ENCODE data around the gene SLC6A18.

The SLC6A18 gene

DNA sequence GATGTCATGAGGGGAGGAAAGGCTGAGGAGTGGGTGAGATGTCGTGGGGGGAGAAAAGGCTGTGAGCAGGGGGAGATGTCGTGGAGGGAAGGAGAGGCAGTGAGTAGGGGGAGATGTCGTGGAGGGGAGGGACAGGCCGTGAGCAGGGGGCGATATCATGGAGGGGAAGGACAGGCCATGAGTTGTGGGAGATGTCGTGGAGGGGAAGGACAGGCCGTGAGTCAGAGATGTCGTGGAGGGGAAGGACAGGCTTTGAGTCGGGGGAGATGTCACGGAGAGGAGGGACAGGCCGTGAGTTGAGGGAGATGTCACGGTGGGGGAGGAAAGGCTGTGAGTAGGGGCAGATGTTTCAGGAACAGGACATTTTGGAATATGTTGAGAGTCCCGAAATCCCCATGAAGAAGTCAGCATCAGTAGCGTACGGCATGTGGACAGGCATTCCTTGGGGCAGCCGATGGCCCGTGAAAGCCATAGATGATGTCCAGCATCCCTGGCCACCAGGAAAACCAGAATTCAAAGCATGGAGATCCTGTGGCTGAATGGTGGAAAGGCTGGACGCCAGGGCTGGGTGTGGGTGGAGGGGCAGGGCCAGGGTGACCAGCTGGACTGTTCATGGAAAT, 32.1 kb upstream of the SLC6A18 start:
- in situ Hi-C loops (cut with HindIII; ENCODE audit: low pct_unique_long_range_greater_than_20kb, low sequenced_read_pairs), result no loop called here
- DNase-seq (ENCODE audit: low read depth in 1 of 2, low spot score in 1 of 2), result no peak
- no peak for TF ChIP-seq JUND (IDR thresholded peaks at IDR 0.05; ENCODE audit: low read depth)

- in situ Hi-C loops (cut with HindIII; ENCODE audit: low pct_unique_long_range_greater_than_20kb, low sequenced_read_pairs), result no loop called here
- TF ChIP-seq JUND (IDR thresholded peaks at IDR 0.05; ENCODE audit: low read depth), result no peak
- DNase-seq (ENCODE audit: low read depth in 1 of 2, low spot score in 1 of 2), result no peak
Measured at GRCh38 chr5:1193591-1193985, 31.6 kb upstream of the SLC6A18 start.

DNA sequence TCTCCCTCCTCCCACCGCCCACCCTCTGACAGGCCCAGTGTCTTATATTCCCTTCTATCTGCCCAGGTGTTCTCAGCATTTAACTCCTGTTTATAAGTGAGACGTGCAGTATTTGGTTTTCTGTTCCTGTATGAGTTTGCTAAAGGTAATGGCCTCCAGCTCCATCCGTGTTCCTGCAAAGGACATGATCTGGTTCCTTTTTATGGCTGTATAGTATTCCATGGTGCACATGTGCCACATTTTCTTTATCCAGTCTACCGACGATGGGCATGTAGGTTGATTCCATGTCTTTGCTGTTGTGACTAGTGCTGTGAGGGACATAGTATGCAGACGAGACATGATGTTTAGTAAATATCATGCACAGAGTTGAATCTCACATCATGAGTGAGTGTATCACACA, 30.8 kb upstream of the SLC6A18 start:
- no peak for TF ChIP-seq JUND (IDR thresholded peaks at IDR 0.05; ENCODE audit: low read depth)
- DNase-seq (ENCODE audit: low read depth in 1 of 2, low spot score in 1 of 2), result no peak
- in situ Hi-C loops (cut with HindIII; ENCODE audit: low pct_unique_long_range_greater_than_20kb, low sequenced_read_pairs), result no loop called here

- in situ Hi-C loops (cut with HindIII; ENCODE audit: low pct_unique_long_range_greater_than_20kb, low sequenced_read_pairs), result no loop called here
- DNase-seq (ENCODE audit: low read depth in 1 of 2, low spot score in 1 of 2), result no peak
- TF ChIP-seq JUND (IDR thresholded peaks at IDR 0.05; ENCODE audit: low read depth), result no peak
Measured at GRCh38 chr5:1195439-1195838, 29.7 kb upstream of the SLC6A18 start.

GRCh38 chr5:1195916-1196315, 29.3 kb upstream of the SLC6A18 start:
- in situ Hi-C loops (cut with HindIII; ENCODE audit: low pct_unique_long_range_greater_than_20kb, low sequenced_read_pairs), result no loop called here
- DNase-seq (ENCODE audit: low read depth in 1 of 2, low spot score in 1 of 2), result no peak
- no peak for TF ChIP-seq JUND (IDR thresholded peaks at IDR 0.05; ENCODE audit: low read depth)

GRCh38 chr5:1196562-1196961, 28.6 kb upstream of the SLC6A18 start:
- TF ChIP-seq JUND (IDR thresholded peaks at IDR 0.05; ENCODE audit: low read depth), result no peak
- no peak for DNase-seq (ENCODE audit: low read depth in 1 of 2, low spot score in 1 of 2)
- in situ Hi-C loops (cut with HindIII; ENCODE audit: low pct_unique_long_range_greater_than_20kb, low sequenced_read_pairs), result no loop called here

GRCh38 chr5:1197876-1198666, 27.1 kb upstream of the SLC6A18 start:
- DNase-seq (ENCODE audit: low read depth in 1 of 2, low spot score in 1 of 2), result no peak
- in situ Hi-C loops (cut with HindIII; ENCODE audit: low pct_unique_long_range_greater_than_20kb, low sequenced_read_pairs), result no loop called here
- no peak for TF ChIP-seq JUND (IDR thresholded peaks at IDR 0.05; ENCODE audit: low read depth)

DNA sequence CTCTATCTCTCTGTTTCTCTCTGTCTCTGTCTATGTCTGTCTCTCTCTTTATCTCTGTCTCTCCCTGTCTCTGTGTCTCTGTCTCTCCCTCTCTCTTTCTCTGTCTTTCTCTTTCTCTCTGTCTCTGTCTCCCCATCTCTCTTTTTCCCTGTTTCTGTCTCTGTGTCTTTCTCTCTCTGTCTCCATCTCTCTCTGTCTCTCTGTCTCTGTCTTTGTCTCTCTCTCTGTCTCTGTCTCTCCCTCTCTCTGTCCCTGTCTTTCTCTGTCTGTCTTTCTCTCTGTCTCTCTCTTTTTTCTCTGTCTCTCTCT, 25.9 kb upstream of the SLC6A18 start:
- in situ Hi-C loops (cut with HindIII; ENCODE audit: low pct_unique_long_range_greater_than_20kb, low sequenced_read_pairs), result no loop called here
- DNase-seq (ENCODE audit: low read depth in 1 of 2, low spot score in 1 of 2), result no peak
- no peak for TF ChIP-seq JUND (IDR thresholded peaks at IDR 0.05; ENCODE audit: low read depth)

DNA sequence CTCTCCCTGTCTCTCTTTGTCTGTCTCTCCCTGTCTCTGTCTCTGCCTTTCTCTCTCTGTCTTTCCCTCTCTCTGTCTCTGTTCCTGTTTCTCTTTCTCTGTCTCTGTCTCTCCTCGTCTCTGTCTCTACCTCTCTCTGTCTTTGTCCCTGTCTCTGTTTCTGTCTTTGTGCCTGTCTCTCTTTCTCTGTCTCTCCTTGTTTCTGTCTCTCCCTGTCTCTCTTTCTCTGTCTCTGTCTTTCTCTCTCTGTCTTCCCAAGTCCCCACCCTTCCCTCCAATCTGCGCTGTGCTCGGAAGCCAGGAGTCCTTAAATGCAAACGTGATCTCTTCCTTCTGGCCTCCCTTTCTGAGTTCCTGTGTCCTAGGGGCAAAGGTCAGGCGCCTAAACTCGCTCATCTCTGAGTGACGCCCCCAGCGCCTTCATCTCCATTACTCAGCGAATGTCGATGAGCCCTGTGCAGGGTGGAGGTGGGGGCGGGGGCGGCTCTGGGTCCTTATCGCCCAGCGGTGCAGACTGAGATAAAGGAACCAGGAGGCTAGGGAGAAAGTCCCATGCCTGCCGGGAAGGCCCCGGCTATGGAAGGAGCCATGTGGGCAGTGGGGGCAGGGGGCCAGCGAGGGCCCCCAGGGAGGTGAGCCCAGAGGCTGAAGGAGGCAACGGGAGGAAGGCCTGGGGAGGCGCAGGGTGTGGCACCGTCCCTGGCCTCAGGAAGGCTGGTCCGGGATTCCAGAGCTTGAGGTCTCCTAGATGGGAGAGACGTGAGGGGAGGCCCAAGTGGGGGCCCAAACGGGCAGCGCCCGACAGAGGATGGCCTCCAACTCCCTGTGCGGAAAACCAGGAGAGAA, 25.3 kb upstream of the SLC6A18 start:
- no peak for TF ChIP-seq JUND (IDR thresholded peaks at IDR 0.05; ENCODE audit: low read depth)
- in situ Hi-C loops (cut with HindIII; ENCODE audit: low pct_unique_long_range_greater_than_20kb, low sequenced_read_pairs), result no loop called here
- DNase-seq (ENCODE audit: low read depth in 1 of 2, low spot score in 1 of 2), result no peak

DNA sequence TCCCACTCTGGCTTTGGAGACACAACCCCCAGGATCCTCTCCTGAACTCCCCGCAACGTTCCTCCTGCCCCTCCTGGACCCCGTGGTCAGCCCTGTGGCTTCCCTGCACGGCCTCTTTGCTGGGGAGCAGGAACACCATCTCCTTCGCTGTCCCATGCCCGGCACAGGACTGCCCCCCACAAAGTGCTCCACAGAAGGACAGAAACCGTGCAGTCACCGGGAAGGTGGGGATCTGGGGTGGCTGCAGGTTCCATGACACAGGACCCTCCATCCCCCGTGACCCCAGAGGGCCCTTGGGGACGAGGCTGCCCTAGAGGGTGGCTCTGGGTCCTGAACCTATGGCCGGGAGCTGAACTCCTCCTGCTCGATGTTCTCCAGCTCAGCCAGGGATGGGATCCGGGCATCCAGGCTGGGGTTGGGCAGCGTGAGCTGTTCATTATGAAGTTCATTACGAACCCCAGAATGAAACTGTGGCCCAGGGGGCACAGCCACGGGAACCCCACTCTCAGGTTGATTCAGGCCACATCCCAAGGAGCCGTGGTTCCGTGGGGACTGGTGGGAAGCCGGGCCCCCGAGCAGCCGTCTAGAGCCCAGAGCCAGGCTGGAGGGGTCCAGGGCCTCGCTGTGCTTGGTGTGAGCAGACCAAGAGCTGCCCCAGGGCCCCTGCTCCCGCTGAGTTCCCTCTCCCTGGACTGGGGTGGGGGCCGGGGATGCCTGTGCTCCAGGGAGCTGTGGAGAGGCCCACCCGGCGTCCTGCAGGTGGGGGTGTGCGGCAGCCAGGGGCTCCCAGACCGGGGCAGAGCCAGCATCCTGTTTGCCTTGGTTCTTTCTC, 24.5 kb upstream of the SLC6A18 start:
- DNase-seq (ENCODE audit: low read depth in 1 of 2, low spot score in 1 of 2), result no peak
- in situ Hi-C loops (cut with HindIII; ENCODE audit: low pct_unique_long_range_greater_than_20kb, low sequenced_read_pairs), result no loop called here
- TF ChIP-seq JUND (IDR thresholded peaks at IDR 0.05; ENCODE audit: low read depth), result no peak

- in situ Hi-C loops (cut with HindIII; ENCODE audit: low pct_unique_long_range_greater_than_20kb, low sequenced_read_pairs), result no loop called here
- TF ChIP-seq JUND (IDR thresholded peaks at IDR 0.05; ENCODE audit: low read depth), result no peak
- DNase-seq (ENCODE audit: low read depth in 1 of 2, low spot score in 1 of 2), result no peak
Measured at GRCh38 chr5:1201327-1202025, 23.7 kb upstream of the SLC6A18 start, which contains the start of gene SLC6A19. TSS of gene SLC6A19 (plus strand) at chr5:1201595. CDS start at chr5:1201651, 56 bp downstream.

All from T47D (cell line).